RWPE2 (cell line): ENCODE results near the gene TMEM106C.

Experiments
- ATAC-seq: fragments of 200-7000 bp; cut with Tn5 transposase; 3 replicates; pipeline ENCODE4 v1.9.1; 2021; ENCODE audit warnings: low read depth
- DNase-seq: peaks from one replicate; pipeline ENCODE4 v3.0.0-alpha.2; 2020; ENCODE audit warnings: low spot score
- H3K27ac ChIP-seq: fragments of 450-650 bp; 2 replicates; pipeline ENCODE4 v1.5.1; 2017; ENCODE audit warnings: mild to moderate bottlenecking; ENCODE audit not compliant: poor library complexity, severe bottlenecking
- H3K27me3 ChIP-seq: fragments of 250-450 bp; sonication (Bioruptor Pico); 2 replicates; pipeline ENCODE4 v1.5.1; 2021; ENCODE audit warnings: mild to moderate bottlenecking, moderate library complexity; ENCODE audit not compliant: insufficient read depth, poor library complexity, severe bottlenecking
- H3K36me3 ChIP-seq: fragments of 250-450 bp; sonication (Bioruptor Pico); 2 replicates; pipeline ENCODE4 v1.5.1; 2020; ENCODE audit warnings: low read depth, mild to moderate bottlenecking, moderate library complexity
- H3K4me1 ChIP-seq: fragments of 250-450 bp; sonication (Bioruptor Pico); 2 replicates; pipeline ENCODE4 v1.5.1; 2021; ENCODE audit warnings: mild to moderate bottlenecking, moderate library complexity; ENCODE audit not compliant: insufficient read depth, poor library complexity, severe bottlenecking
- H3K4me3 ChIP-seq: fragments of 250-450 bp; sonication (Bioruptor Pico); 2 replicates; pipeline ENCODE4 v1.5.1; 2021; ENCODE audit warnings: mild to moderate bottlenecking, moderate library complexity; ENCODE audit not compliant: severe bottlenecking
- H3K9me3 ChIP-seq: fragments of 250-450 bp; sonication (Bioruptor Pico); 2 replicates; pipeline ENCODE4 v1.5.1; 2021; ENCODE audit warnings: mild to moderate bottlenecking, moderate library complexity; ENCODE audit not compliant: severe bottlenecking
- CTCF ChIP-seq: fragments of 450-650 bp; IDR thresholded peaks from one replicate; pipeline ENCODE4 v1.5.1; 2017; ENCODE audit warnings: mild to moderate bottlenecking, moderate library complexity; ENCODE audit not compliant: poor library complexity, severe bottlenecking

The TMEM106C gene

DNA sequence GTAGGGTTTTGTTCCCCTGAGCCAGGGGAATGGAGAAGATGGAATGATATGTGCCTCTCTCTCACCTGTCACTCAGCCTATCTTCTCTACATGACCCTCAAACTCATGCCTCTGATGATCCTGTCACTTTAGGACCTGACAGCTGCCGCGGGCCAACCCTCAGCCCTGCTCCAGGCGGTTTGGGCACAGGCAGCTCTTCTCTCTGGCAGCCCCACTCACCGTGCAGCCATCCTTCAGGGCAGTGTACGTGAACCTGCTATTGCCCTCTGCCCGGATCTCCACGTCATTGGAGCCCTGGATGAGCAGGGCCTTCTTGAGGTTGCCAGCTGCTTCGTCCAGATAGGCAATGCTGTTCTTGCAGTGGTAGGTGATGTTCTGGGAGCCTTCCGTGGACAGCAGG, 10.5 kb downstream of the TMEM106C start:
- Histone ChIP-seq H3K9me3 (no peaks in the 10 kb centered on the region), H3K4me3 (no peak overlapping the region), H3K27me3 (no peaks in the 10 kb centered on the region), H3K4me1 (peaks cover 3% of the 10 kb centered on the region), H3K27ac (no peak overlapping the region), H3K36me3 (no peaks in the 10 kb centered on the region)
- TF ChIP-seq CTCF, result no peak
- no peak for ATAC-seq
- no peak for DNase-seq

GRCh38 chr12:47975036-47975620, 11.7 kb downstream of the TMEM106C start:
- H3K36me3 ChIP-seq, result no peaks in the 10 kb centered on the region
- no peaks in the 10 kb centered on the region for H3K9me3 ChIP-seq
- ATAC-seq (no peak), DNase-seq (no peak)
- H3K4me3 ChIP-seq, result no peak overlapping the region
- TF ChIP-seq CTCF, result no peak
- peaks cover 3% of the 10 kb centered on the region for H3K4me1 ChIP-seq
- H3K27me3 ChIP-seq, result no peaks in the 10 kb centered on the region
- no peak overlapping the region for H3K27ac ChIP-seq

DNA sequence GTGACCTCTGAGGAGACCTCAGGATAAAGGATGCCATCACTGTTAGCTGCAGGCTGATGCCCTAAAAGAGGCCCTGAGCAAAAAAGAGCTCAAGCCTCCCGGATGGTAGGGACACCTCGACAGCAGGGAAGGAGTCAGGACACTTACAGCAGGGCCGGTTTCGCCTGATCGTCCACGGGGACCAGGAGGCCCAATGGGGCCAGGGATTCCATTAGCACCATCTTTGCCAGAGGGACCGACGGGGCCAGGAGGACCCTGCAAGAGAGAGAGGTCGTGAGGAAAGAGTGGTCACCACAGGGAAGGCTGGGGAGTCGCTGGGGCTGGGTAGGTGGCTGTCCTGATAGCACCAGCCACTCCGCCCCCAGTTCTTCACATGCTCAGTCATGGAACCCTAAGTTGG, 12.4 kb downstream of the TMEM106C start:
- Histone ChIP-seq H3K27ac (no peak overlapping the region), H3K36me3 (no peaks in the 10 kb centered on the region), H3K4me3 (no peak overlapping the region), H3K9me3 (no peaks in the 10 kb centered on the region), H3K4me1 (peaks cover 3% of the 10 kb centered on the region), H3K27me3 (no peaks in the 10 kb centered on the region)
- TF ChIP-seq CTCF, result no peak
- DNase-seq (no peak), ATAC-seq (no peak)

DNA sequence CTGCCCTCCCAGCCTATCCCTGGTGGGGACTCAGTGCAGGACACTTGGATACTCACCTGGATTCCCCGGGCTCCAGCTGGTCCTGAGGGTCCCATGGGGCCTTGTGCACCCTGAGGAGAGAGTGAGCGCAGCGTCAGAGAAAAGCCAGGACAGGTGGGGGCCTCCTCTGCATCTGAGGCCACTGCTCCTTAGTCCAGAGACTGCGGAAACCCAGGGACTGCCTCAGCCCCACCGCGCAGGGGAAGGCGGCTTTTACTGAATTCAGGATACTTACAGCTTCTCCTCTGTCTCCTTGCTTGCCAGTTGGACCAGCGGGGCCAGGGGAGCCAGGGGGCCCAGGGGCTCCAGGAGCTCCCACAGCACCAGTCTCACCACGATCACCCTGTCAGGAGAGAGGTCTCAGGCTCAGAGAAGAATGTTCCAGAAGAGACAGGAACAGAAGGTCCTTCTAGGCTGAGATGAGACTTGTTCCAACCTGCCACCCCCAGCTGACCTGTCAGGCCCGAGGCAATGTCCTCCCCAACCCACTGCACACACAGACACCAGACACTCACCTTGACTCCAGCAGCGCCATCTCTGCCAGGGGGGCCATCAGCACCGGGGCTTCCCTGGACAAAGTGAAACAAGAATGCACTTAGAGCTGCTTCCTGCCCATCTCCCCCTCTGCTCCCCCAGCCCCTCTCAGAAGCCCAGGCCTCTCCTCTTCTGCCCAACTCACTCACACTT, 13.8 kb downstream of the TMEM106C start:
- H3K4me1 ChIP-seq, result peaks cover 3% of the 10 kb centered on the region
- no peaks in the 10 kb centered on the region for H3K27me3 ChIP-seq
- no peaks in the 10 kb centered on the region for H3K36me3 ChIP-seq
- H3K9me3 ChIP-seq, result no peaks in the 10 kb centered on the region
- DNase-seq (no peak), ATAC-seq (peak; percentile 55; the same call in 2 of the 3 replicates)
- no peak for TF ChIP-seq CTCF
- H3K27ac ChIP-seq, result no peak overlapping the region
- H3K4me3 ChIP-seq, result no peak overlapping the region
